AG09309 (cell line): ENCODE measurements around the gene IL31.

Experiments
- DNase-seq: peaks from one replicate; pipeline ENCODE4 v3.0.0-alpha.2; 2010; ENCODE audit warnings: low read depth
- H3K4me3 ChIP-seq: 2 replicates; pipeline ENCODE4 v1.5.1; 2011; ENCODE audit warnings: mild to moderate bottlenecking, low read depth, low read length, moderate library complexity; ENCODE audit not compliant: control insufficient read depth
- CTCF ChIP-seq: IDR thresholded peaks from 2 replicates; pipeline ENCODE4 v1.5.1; 2011; ENCODE audit warnings: mild to moderate bottlenecking, low read depth, low read length, inconsistent platforms; ENCODE audit not compliant: insufficient read depth, control insufficient read depth; ENCODE audit errors: missing control alignments

The IL31 gene

GRCh38 chr12:122145505-122146330 lies 28.3 kb downstream of the IL31 start:
- TF ChIP-seq CTCF, result no peak
- no peak for DNase-seq
- H3K4me3 ChIP-seq, result no peak overlapping the region

- H3K4me3 ChIP-seq, result no peak overlapping the region
- no peak for DNase-seq
- no peak for TF ChIP-seq CTCF
These were observed 29.1 kb downstream of the IL31 start for GRCh38 chr12:122144885-122145284.

- no peak for DNase-seq
- TF ChIP-seq CTCF, result no peak
- no peak overlapping the region for H3K4me3 ChIP-seq
These were observed 31.2 kb downstream of the IL31 start for GRCh38 chr12:122142857-122143256.

GRCh38 chr12:122141911-122142725 lies 31.9 kb downstream of the IL31 start:
- no peak for DNase-seq
- TF ChIP-seq CTCF, result no peak

GRCh38 chr12:122140467-122141257 lies 33.4 kb downstream of the IL31 start:
- no peak for DNase-seq
- no peak overlapping the region for H3K4me3 ChIP-seq
- no peak for TF ChIP-seq CTCF

More at GRCh38 chr12:122141911-122142725, 31.9 kb downstream of the IL31 start:
- no peak overlapping the region for H3K4me3 ChIP-seq

GRCh38 chr12:122139941-122140340 lies 34.1 kb downstream of the IL31 start:
- no peak for DNase-seq
- TF ChIP-seq CTCF, result no peak
- no peak overlapping the region for H3K4me3 ChIP-seq
